ENCODE results near the gene DIRAS1.
"Not testable (repeated sequence)": the region's sequence is repeated elsewhere in the genome, so short reads cannot be mapped to it uniquely, and the experiment has no call there.

The DIRAS1 gene

DNA sequence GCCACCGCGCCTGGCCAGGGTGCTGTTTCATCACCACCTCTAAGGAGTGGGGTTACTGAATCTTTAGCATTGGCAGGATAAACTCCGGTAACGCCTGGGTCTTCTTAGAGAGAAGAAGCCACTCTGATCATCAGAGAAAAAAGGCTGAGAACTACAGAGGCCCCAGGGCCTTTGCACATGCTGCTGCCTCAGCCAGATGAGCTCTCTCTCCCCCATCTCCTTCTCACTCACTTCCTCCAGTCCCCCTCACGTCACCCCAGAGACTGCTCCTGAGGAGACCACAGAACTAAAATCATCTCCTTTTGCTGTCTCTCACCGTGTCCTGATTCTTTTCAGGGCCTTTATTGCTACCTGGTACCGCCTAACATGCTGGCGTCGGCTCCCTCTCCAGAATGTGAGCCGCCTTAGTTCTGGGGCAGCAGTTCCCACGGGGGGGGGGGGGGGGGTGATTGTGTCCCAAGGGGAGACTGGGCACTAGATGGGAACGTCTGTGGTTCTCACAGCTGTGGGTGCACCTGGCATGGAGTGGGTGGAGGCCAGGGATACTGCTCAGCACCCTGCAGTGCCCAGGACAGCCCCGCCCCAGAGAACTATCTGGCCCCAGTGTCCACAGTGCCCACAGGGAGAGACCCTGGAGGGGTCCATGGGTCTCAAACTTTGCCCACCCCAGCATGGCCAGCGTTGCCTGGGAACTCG lies 5.1 kb upstream of the DIRAS1 start:
- no peak for DNase-seq

DNA sequence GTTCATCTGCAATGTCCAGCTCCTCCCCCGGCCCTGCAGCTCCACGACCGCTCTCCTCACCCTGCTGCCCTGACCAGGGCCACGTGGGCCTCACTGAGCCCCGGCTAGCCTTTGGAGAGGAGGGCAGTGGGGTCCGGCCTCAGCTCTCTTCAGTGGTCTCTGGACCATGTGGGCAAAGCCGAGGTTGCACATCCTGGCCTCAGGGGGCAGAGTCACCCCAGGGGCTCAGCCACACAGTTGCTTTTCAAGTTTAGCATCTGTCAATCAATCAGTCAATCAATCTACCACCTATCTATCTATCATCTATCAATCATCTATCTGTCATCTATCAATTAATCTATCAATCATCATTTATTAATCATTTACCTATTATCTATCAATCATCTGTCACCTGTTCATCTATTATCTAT lies 3.0 kb upstream of the DIRAS1 start:
- DNase-seq, result no peak

DNA sequence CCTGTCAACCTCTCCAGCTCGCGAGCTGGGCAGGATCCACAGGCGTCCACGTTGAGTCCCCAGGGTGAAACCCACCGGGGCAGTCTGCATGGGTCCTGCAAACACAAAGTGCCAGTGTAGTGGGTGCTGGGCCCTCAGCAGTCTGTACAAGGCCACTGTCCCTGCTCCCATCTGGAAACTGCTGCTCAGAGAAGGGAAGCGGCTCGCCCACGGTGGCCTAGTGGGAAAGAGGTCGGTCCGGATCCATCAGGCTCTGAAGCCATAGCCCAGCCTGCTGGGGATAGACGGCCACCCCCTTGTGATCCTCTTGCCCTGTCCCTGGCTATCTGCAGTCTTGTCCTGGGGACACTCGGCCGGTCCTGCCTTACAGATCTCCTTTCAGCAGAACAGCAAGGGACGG lies 2.6 kb upstream of the DIRAS1 start:
- no peak for DNase-seq

DNA sequence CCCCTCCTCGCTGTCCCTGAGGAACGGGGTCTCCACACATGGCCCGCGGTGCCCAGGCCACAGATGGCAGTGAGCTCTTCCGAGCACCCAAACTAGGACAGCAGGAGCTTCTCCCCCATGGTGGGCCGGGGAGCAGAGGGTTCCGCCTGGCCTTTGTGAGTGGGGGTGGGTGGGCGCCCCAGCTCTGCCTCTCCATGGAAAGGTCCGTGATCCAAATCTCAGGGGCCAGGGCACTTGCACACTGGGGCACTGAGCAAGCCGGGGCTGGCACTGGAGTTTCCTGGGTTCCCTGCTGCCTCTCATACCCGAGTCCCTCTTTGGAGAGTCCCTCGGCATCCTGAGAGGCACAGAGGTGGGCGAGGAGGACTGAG lies 2.2 kb upstream of the DIRAS1 start:
- no peak for DNase-seq

DNA sequence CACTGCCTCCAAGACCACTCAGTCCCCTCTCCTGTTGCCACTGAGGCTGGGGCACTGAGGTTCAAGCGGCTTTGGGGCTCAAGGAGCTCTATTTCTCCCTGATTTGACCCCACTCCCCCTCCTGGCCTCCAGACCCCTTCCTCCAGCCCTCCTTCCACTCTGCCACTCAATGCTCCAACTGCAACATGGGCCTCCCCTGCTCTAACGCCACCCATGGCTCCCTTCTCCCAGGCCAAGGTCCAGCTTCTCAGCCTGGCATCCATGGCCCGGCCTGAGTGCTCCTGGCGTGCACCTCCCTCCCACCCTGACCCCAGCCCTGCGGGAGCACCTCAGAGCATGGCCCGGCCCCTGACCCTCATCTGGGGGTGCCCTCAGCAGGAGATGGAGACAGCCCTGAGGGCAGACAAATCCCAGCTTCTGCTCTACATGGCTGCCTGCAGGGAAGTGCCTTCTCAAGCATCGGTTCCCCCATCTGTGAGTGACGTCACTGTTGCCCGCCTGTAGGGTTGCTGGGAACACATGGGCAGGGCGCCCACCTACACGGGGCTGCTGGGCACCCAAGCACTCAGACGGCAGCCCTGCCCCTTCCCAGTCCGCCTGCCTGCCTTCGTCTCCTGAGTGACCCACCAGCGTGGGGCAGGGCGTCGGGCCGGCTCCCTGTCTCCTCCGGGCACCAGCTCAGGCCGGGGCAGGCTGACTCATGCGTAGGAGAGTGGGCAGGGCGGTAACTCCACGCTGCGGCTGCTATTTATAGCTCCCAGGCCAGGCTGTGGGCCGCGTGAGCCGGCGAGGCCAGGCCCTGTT lies 1.6 kb upstream of the DIRAS1 start:
- DNase-seq, result no peak

DNA sequence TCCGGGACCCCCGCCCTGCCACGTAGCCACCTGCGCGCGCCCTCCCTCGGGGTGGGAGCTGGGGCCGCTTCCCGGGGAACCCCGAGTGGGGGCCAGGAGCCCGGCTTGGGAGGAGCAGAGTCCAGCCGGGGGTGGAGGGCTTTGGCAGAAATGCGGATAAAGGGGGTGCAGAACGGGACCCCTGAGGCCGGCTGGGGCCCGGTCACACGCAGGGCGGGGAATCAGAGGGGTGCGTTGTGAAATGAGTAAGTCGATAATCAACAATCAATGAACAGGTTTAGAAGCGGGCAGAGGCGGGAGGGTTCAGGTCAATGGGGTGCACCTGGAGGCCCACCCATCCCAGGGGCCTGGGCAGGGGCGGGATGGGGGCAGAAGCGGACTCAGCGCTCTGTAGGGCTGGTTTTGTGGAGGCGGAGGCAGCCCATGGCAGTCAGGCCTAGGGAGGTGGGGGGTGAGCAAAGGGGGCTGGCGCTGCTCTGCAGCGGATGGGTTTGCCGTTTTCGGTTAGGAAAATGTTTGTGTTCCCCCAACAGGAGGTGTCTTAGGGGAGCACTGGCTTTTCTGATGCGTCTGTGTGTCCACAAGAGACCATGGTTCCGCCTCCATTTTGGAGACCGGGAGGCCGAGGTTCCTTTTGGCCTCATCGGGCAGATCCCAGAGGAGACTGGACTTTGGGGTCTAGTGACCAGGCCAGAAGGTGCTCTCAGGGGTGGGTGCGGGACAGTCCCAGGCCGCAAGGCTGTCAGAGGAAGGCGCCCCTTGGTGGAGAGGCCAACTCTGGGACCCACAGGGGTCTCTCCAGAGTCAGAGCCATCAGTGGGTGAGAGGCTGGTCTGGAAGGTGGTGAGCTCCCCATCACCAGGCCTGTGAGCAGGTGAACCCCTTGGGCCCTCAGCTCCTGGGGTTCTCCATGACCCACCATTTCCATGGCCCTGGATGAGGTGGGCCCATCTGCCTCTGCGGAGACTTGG lies 683 bp upstream of the DIRAS1 start:
- no peak for DNase-seq

DNA sequence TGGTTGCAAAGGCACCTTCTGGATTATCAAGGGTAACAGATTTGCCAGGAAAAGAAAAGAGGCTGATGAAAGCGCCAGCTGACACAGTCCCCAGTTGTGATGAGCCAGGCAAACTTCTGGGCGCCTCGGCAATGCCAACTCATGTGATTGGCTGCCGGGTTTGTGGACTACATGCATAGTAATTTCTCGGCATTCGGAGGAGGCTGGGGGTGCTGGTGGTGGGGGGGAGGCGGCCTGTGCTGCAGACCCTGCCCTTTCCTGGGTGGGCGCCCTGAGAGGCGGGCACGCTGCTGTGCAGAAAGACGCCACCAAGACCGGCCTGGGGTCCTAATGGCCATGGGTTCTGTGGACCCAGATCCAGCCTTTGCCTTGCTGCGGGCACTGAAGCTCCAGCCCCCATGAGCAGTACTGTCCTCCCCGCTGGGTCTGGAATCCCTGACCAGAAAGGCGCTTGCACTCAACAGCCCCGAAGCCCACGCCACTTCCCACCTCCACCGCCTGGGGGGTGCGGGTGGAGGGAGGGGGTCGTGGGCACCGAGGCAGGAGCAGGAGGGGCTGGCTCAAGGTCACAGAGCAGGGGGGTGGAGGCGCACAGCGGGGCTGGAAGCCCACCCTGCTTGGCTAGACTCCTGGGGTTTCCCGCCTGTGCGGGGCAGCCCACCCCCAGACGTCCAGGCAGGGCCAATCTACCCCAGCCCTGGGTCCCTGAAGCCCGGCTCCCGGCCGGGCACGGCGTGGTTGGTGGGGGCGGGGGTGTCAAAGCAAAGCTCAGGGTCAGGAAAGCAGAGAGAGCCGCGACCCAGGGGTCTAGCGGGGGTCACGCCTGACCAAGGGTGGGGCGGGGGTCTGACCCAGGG lies 1.0 kb downstream of the DIRAS1 start:
- no peak for DNase-seq

DNA sequence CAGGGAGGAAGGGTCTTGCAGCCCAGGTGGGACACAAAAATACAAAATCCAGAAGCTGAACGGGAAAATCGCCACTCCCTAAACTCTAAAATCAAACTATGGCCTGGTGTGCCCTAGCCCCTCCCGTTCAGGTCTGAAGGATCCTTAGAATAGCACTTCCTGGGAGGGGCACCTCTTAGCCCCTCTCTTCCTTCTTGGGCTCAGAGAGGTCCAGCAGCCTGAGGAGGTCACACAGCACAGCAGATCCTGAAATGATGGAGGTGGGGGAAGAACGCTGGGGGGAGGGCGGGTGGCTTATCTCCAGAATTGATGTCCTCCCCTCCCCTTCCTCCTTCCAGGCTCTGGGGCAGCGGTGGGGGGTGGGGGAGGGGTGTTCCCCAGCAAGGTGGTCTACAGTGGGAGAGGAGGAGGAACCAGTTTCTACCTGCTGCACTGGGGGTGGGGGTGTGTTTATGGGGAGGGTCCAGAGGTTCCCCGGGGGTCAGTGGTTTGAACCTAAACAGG lies 1.9 kb downstream of the DIRAS1 start:
- DNase-seq, result no peak

DNA sequence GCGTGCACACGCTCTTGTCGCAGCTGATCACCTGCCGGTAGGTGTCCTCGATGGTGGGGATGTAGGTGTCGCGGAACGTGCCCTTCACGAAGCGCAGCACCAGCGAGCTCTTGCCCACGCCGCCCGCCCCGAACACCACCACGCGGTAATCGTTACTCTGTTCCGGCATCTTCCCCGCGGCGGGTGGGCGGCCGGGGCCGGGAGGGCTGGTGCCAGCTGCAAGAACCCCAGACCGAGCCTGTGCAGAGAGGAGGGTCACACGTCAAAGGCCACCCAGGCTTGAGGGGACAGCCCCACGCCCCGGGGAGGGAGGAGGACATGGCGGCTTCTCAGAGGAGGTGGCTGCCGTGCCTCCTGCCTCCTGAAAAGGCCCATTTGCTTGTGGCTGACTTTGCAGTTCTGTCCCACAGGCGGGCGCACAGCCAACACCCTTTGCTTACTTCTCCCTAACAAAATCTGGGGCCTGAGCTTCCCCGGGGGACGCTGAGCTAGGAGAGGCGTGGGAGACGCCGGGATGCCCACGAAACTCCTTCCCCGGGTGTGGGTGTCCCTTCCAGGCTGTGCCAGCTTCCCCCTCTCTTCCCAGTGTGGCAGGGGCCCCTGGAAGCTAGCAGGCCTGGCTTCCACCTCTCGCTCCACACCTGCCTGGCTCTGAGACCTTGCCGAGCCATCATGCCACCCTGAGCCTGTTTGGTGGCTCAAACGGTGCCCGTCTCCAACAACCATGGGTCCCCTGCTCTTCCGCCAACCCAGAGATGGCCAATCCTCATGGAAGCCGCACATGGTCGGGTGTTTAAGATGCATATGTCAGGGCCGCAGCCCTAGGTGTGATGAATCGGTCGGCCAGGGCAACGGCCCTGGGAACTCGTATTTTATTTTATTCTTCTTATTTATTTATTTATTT lies 3.3 kb downstream of the DIRAS1 start:
- DNase-seq, result no peak

DNA sequence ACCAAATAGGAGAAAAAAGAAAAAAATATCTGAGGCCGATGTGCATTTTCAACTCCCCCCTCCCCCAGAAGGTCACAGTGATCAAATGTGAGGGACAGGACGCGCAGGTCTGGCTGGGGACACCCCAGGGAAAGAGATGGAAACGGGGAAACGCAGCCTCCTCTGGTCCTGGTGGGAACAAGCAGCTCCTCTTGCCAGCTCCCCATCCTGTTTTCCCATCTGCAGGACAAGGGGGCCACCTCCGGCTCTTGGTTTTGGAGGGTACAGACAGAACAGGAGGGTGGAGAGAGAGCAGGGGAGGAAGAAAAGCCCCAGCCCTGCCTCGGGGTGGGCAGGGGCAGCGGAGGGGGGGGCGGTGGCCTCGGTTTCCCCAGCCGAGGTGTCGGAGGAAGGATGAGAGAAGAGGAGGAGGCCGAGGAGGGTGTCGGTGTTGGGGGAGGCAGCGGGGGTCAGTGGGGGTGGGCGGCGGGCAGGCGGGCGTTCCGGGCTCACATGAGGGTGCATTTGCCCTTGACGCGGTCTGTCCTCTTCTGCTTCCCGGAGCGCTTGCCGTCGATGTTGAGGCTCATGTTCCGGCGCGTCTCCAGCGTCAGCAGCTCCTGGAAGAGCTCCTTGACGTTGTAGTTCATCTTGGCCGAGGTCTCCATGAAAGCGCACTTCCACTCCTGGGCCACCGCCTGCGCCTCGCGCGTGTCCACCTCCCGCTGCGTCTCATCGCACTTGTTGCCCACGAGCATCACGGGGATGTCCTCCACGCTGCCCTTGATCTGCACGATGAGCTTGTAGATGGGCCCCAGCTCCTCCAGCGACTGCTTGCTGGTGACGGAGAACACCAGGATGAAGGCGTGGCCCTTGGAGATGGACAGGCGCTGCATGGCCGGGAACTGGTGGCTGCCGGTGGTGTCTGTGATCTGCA lies 4.2 kb downstream of the DIRAS1 start:
- DNase-seq, result no peak

DNA sequence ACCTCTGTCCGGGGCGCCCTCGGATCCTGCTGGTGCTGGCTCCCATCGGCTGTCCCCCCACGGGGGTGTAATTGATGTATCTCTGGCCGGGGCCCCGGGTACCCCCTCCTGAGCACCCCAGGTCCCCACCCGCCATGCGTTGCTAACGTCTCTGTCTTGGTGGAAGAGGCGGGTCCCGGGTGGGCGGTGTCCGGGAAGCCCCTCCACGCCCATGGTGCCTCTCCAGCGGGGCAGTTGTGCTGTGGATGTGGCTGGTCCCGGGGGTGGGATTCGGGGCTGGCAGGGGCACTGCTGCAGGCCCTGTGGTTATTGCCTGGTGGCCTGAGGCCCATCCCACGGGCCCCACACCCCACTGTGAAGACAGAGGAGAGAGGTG lies 4.9 kb downstream of the DIRAS1 start:
- DNase-seq, result no peak

DNA sequence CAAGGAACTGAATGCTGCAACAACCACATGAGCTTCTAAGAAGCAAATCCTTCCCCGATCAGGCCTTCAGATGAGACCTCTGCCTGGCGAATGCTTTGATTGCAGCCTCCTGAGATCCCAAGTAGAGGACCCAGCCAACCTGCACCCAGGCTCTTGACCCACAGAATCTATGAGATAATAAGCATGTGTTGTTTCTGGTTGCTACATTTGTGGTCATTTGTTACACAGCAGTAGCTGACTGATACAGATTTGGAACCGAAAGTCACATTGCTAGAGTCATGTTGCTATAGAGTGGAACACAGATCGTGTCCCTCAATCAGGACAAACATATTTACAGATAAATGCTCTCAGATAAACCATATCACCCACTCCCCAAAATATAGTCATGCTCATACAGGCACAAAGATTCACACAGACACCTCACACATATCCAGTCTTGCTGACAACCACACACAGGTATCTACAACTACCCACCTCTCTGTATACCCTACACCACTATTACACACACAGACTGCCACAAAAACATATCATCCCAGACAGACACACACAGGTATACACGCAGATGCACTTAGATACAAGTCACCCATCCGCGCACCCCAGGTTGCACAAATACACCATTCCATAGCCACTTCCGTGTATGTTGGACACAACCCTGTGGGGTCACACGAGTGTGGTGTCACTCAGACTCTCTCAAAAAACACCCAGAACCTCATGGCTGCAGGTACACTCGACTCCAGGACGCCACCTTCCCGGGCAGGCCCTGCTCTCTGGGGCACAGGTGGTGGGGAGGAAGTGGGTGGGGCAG lies 5.5 kb downstream of the DIRAS1 start:
- no peak for DNase-seq

DNA sequence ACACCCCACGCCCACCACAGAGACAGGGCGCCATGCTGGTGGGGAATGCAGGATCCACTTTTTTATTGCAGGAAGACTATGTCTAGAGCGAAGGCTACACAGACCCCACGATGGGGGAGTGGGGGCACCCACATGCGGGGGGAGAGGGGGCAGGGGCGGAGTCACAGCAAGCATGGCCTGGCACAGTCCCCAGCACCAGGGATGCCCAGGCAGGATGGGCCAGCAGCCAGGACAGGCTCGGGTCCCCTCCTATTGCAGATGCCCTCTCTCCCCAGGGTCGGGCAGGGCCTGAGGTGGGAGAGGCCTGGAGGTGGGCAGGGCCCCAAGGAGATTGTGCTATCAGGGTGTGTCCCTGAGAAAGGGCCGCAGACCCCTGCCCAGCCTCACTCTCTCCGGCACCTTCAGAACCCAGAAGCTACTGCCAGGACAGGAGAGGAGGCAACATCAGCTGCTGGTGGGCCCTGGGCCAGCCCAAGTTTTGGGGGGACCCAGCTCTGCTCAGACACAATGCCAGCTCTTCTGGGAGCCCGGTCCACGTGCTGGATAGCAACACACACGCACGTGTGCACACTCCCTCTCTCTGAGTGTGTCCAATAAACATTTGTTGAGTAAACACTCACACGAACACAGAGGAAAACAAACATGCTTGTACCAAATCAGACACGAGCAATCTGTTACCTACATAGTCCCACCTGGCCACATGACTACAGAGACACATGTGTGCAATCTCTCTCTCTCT lies 6.5 kb downstream of the DIRAS1 start:
- DNase-seq, result no peak

DNA sequence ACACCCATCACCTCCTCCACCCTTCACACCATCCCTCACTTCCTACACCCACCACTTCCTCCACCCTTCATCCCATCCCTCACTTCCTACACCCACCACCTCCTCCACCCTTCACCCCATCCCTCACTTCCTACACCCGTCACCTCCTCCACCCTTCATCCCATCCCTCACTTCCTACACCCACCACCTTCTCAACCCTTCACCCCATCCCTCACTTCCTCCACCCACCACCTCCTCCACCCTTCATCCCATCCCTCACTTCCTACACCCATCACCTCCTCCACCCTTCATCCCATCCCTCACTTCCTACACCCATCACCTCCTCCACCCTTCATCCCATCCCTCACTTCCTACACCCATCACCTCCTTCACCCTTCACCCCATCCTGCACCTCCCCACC lies 7.1 kb downstream of the DIRAS1 start:
- DNase-seq, result not testable (repeated sequence)

DNA sequence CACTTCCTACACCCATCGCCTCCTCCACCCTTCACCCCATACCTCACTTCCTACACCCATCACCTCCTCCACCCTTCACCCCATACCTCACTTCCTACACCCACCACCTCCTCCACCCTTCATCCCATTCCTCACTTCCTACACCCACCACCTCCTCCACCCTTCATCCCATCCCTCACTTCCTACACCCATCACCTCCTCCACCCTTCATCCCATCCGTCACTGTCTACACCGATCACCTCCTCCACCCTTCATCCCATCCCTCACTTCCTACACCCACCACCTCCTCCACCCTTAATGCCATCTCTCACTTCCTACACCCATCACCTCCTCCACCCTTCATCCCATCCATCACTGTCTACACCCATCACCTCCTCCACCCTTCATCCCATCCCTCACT lies 8.0 kb downstream of the DIRAS1 start:
- DNase-seq, result not testable (repeated sequence)

DNA sequence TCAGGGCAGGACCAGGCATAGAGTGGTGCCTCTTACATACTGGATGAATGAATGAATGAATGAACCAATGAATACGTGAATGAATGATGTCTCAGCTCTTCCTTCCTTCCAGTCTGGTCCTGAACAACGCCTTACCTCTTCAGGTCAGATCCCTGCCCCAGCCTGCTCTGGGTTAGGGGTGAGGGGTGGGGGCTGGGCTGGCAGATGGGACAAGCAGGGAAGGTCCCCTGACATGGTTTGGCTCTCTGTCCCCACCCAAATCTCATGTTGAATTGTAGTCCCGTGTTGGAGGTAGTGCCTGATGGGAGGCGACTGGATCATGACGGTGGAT lies 9.3 kb downstream of the DIRAS1 start:
- DNase-seq, result no peak

DNA sequence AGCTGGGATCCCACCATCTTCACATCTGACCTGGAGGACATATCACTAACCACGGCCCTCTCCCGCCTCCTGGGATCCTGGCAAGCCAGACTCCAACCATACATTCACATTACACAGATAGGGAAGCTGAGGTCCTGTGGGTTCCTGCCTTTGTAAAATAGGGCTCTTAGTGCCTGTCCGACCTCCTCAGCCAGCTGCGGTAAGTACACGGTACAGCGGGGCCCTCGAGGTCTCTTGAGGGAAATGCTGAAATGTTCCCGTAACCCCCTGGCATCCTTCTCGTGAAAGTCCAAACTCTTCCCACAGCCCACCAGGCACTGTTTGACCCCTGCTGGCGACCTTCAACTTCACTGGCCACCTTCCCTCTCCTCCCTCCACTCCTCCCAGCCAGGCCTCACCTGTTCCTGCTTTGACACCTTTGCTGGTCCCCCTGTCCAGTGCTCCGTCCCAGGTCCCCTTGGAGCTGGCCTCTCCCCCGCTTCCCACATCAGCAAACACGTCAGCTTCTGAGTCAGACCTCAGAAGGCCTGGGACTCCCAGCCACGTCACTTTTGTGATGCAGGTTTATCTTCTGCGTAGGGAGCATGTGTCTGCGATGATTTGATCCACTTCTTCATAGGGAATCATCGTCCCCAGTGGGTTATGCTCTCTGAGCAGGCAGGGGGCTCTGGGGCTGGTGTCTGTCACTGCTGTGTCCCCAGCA lies 9.8 kb downstream of the DIRAS1 start:
- no peak for DNase-seq

DNA sequence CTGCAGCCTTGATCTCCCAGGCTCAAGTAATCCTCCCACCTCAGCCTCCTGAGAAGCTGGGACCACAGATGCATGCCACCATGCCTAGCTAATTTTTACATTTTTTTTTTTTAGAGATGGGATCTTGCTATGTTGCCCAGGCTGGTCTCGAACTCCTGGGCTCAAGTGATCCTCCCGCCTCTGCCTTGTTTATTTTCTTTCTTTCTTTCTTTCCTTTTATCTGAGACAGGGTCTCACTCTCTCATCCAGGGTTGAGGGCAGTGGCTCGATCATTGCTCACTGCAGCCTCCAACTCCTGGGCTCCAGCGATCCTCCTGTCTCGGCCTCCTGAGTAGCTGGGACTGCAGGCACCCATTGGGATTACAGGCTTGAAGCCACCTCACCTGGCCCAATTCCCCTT lies 14.9 kb downstream of the DIRAS1 start:
- no peak for DNase-seq

Data from activated T-cell treated with anti-CD3 and anti-CD28 coated beads, Interleukin-2, amount 50 U/mL, for 1 hour (primary cell).